Measurements from ENCODE around the gene C14orf180. TPM values are rescaled to one million over a fixed set of nuclear protein-coding genes. Genes with fewer than 3 reads are reported as not detected.

Gene C14orf180
- total and polyA plus RNA-seq, 2 of the 8 experiments (the other 6 are each of a cell fraction or from before 2014, with no cell fraction given), result not detected

DNA sequence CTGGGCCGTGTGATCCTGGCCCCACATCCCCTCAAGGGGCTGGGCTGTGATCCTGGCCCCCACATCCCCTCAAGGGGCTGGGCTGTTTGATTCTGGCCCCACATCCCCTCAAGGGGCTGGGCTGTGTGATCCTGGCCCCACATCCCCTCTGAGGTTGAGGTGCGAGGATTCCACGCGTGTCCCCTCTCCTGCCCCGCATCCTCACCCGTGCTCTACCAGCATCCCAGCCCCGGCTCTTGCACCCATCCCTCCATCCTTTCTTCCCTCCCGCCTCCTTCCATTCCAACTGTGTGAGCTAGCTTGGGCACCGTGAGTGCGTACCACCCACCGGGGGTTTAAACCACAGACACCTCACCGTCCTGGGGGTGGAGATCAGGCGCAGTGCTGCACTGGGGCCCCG is 56.2 kb downstream of the C14orf180 start (continued):
- TF ChIP-seq, protein P1, sequence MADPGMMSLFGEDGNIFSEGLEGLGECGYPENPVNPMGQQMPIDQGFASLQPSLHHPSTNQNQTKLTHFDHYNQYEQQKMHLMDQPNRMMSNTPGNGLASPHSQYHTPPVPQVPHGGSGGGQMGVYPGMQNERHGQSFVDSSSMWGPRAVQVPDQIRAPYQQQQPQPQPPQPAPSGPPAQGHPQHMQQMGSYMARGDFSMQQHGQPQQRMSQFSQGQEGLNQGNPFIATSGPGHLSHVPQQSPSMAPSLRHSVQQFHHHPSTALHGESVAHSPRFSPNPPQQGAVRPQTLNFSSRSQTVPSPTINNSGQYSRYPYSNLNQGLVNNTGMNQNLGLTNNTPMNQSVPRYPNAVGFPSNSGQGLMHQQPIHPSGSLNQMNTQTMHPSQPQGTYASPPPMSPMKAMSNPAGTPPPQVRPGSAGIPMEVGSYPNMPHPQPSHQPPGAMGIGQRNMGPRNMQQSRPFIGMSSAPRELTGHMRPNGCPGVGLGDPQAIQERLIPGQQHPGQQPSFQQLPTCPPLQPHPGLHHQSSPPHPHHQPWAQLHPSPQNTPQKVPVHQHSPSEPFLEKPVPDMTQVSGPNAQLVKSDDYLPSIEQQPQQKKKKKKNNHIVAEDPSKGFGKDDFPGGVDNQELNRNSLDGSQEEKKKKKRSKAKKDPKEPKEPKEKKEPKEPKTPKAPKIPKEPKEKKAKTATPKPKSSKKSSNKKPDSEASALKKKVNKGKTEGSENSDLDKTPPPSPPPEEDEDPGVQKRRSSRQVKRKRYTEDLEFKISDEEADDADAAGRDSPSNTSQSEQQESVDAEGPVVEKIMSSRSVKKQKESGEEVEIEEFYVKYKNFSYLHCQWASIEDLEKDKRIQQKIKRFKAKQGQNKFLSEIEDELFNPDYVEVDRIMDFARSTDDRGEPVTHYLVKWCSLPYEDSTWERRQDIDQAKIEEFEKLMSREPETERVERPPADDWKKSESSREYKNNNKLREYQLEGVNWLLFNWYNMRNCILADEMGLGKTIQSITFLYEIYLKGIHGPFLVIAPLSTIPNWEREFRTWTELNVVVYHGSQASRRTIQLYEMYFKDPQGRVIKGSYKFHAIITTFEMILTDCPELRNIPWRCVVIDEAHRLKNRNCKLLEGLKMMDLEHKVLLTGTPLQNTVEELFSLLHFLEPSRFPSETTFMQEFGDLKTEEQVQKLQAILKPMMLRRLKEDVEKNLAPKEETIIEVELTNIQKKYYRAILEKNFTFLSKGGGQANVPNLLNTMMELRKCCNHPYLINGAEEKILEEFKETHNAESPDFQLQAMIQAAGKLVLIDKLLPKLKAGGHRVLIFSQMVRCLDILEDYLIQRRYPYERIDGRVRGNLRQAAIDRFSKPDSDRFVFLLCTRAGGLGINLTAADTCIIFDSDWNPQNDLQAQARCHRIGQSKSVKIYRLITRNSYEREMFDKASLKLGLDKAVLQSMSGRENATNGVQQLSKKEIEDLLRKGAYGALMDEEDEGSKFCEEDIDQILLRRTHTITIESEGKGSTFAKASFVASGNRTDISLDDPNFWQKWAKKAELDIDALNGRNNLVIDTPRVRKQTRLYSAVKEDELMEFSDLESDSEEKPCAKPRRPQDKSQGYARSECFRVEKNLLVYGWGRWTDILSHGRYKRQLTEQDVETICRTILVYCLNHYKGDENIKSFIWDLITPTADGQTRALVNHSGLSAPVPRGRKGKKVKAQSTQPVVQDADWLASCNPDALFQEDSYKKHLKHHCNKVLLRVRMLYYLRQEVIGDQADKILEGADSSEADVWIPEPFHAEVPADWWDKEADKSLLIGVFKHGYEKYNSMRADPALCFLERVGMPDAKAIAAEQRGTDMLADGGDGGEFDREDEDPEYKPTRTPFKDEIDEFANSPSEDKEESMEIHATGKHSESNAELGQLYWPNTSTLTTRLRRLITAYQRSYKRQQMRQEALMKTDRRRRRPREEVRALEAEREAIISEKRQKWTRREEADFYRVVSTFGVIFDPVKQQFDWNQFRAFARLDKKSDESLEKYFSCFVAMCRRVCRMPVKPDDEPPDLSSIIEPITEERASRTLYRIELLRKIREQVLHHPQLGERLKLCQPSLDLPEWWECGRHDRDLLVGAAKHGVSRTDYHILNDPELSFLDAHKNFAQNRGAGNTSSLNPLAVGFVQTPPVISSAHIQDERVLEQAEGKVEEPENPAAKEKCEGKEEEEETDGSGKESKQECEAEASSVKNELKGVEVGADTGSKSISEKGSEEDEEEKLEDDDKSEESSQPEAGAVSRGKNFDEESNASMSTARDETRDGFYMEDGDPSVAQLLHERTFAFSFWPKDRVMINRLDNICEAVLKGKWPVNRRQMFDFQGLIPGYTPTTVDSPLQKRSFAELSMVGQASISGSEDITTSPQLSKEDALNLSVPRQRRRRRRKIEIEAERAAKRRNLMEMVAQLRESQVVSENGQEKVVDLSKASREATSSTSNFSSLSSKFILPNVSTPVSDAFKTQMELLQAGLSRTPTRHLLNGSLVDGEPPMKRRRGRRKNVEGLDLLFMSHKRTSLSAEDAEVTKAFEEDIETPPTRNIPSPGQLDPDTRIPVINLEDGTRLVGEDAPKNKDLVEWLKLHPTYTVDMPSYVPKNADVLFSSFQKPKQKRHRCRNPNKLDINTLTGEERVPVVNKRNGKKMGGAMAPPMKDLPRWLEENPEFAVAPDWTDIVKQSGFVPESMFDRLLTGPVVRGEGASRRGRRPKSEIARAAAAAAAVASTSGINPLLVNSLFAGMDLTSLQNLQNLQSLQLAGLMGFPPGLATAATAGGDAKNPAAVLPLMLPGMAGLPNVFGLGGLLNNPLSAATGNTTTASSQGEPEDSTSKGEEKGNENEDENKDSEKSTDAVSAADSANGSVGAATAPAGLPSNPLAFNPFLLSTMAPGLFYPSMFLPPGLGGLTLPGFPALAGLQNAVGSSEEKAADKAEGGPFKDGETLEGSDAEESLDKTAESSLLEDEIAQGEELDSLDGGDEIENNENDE (IDR thresholded peaks at IDR 0.05; ENCODE audit: insufficient replicate concordance, low read length), result no peak
- TF ChIP-seq TBP (IDR thresholded peaks at IDR 0.05; ENCODE audit: low read depth, low read length) (no peak), EP300 (IDR thresholded peaks at IDR 0.05; ENCODE audit: borderline replicate concordance in 1 of 2, low read depth in 2 of 2, low read length in 2 of 2) (no peak), HDAC6 (IDR thresholded peaks at IDR 0.05; ENCODE audit: low read depth, low read length) (no peak), CTBP2 (IDR thresholded peaks at IDR 0.05; ENCODE audit: borderline replicate concordance, insufficient read depth, insufficient read length, low read length) (no peak), CREB1 (IDR thresholded peaks at IDR 0.05) (no peak), SUZ12 (IDR thresholded peaks at IDR 0.05; ENCODE audit: low read length) (no peak), SP4 (IDR thresholded peaks at IDR 0.05; ENCODE audit: low read length) (no peak), FOSL1 (IDR thresholded peaks at IDR 0.05; ENCODE audit: insufficient read depth, low read depth, low read length) (no peak)
- TF ChIP-seq, protein P2, sequence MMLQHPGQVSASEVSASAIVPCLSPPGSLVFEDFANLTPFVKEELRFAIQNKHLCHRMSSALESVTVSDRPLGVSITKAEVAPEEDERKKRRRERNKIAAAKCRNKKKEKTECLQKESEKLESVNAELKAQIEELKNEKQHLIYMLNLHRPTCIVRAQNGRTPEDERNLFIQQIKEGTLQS (IDR thresholded peaks at IDR 0.05; ENCODE audit: insufficient read depth, low read depth, low read length), result no peak
